Amygdala (tissue), 56 donors: Measurements from ENCODE around the gene INSR.
A peak's percentile ranks its signal among the peaks of the same experiment; 100 is the strongest.
"Not testable (repeated sequence)": the region's sequence is repeated elsewhere in the genome, so short reads cannot be mapped to it uniquely, and the experiment has no call there.

Experiments
- DNase-seq, 56 donors: peaks; one replicate each; lab custom pipeline; 2025; lab: John Stamatoyannopoulos, UW

INSR gene

DNA sequence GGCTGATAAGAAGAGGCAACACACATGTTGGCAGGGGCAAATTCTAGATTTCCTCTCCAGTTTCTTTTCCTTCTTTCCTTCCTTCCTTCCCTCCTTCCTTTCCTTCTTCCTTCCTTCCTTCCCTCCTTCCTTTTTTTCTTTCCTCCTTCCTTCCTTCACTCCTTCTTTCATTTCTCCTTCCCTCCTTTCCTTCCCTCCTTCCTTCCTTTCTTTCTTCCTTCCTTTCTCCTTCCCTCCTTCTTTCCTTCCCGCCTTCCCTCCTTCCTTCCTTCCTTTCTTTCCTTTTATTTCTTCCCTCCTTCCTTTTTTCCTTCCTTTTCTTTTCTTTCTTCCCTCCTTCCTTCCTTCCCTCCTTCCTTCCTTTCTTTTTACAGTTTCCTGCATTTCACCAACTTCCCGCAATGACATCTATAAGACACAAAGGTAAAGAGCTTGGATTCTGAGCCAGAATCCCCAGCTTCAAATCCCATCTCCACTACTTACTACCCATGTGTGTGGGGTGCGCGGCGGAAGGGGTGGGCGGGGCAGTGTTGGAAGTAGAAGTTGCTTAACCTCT lies 35.3 kb downstream of the INSR start:
- DNase-seq: no peak

DNA sequence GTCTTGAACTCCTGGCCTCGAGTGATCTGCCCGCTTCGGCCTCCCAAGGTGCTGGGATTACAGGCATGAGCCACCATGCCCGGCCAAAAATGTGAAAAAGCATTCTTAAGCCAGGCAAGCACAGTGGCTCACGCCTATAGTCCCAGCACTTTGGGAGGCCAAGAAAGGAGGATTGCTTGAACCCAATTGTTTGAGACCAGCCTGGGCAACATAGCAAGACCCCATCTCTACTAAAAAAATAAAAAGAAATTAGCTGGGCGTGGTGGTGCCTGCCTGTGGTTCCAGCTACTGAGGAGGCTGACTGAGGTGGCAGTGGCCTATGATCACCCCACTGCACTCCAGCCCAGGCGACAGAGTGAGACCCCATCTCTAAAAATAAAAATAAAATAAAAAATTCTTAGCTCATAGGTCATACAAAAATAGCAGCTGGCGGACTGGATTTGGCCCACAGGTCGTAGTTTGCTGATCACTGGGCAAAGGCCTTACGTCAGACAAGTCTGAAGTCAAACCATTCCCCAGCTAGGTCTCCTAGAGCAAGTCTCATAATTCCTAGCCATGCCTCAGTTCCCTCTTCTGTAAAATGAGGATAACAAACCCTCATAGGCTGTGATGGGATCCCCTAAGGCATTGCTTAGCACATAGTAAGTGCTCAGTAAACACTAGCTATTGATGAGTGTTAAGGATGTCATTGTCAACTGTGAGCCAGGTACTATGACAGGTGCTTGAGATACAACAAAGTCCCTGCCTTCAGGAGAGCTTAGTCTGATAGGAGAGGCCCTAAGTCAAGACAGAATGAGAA lies 36.0 kb downstream of the INSR start:
- DNase-seq: no peak

DNA sequence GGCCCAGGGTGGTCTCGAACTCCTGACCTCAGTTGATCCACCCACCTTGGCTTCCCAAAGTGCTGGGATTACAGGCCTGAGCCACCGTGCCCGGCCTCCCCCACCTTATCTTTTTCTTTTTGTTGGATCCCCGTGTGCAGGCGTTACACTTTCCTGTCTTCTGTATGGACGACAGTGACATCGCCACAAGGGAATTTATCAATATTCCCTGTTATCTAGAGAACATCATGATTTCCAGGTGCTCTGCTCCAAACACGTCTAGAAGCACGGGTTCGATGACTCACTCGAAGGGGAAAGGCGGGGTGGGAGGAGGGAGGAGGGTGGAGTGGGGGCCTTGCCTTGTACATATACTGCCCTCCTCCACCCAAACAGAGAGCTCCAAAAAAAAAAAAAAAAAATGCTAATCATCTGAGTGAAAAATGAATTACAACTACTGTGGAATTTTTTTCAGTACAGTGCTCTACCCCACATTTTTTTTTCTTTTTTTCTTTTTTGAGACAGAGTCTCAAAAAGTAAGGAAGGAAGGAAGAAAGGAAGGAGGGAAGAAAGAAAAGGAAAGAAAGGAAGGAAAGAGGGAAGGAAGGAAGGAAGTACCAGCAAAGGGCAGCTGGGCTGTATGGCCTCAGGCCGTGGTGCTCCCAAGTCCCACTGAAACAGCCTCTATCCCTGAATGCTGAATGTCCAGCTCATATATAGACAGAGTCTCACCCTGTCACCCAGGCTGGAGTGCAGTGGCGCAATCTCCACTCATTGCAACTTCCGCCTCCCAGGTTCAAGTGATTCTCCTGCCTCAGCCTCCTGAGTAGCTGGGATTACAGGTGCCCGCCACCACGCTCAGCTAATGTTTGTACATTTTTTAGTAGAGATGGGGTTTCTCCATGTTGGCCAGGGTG lies 36.8 kb downstream of the INSR start:
- no peak for DNase-seq

DNA sequence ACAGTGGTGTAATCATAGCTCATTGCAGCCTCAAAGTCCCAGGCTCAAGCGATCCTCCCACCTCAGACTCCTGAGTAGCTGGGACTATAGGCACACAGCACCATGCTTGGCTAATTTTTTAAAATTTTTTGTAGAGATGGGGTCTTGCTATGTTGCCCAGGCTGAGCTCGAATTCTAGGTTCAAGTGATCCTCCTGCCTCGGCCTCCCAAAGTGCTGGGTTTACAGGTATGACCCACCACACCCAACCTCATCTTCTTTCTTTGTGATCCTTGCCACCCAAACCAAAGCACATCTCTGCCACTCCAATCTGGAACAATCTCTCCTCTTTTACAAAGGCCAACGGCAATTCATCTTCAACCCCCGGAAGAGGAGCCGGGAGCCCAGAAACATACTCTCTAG lies 38.6 kb downstream of the INSR start:
- no peak for DNase-seq

DNA sequence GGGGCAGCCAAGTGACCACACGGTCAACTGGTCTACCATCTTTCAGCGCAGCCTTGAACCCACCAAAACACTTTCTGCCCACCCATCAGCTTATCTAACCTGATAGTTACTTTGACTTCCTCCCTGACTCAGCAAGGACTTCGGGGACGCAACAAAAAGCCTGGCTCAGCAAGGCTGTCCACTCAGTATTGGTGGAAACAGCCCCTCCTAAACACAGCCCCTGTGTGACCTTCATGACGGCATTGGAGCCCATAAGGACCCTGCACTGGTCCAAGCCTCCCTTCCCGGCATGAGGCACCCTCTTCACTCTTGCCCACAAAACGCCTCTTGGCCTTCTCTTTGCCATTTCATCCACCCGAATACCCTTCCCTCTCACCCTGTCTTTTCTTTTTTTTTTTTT lies 39.1 kb downstream of the INSR start:
- DNase-seq: no peak

DNA sequence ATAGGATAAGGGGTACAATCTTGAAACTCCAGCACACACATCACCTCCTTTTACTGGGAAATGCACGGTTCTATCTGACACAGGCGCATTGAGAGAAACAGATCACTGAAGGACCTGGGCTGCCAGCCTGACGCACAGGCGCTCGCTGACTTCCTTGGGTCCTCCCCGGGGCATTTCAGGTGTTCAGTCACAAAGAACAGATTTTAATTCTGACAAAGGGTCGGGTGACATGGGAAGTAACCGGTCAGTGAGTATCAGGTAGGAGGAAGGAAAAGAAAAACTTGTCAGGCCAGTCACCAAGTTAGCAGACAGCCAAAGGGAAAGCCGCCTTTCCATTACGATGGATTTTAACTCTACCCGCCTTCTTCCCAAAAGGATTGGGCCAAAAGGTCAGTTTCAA lies 39.6 kb downstream of the INSR start:
- no peak for DNase-seq

DNA sequence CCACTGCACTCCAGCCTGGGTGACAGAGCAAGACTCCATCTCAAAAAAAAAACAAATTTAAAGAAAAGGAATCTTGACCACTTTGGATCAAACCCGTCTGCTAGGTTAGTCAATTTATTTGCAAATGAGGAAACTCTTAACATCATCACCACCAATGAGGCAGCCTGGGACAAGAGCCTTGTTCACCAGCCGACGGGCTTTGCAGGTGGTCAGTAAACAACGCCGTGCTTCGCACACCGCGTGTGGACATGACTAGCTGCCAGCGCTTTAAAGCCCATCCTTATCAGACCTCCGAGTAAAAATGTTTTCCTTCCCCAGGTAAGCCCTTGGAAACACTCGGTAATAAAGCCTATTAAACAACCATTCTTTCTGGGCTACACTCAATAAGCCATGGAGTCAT lies 41.9 kb downstream of the INSR start:
- DNase-seq: no peak

DNA sequence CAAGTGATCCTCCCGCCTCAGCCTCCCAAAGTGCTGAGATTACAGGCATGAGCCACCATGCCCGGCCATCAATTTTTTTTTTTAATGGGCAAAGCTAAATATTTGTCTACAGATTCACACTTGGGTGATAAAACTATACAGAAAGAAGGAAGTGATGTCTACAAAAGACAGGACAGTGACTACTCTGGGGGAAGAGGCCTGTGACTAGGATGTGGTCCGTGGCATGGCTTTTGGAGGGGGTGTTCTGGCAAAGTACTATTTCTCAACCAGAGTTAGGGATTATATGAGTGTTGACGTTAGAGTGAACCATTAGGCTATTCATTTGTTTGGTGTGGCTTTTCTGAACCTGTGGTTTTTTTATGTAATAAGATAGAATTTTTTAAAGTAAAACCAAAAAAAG lies 42.7 kb downstream of the INSR start:
- DNase-seq: no peak

DNA sequence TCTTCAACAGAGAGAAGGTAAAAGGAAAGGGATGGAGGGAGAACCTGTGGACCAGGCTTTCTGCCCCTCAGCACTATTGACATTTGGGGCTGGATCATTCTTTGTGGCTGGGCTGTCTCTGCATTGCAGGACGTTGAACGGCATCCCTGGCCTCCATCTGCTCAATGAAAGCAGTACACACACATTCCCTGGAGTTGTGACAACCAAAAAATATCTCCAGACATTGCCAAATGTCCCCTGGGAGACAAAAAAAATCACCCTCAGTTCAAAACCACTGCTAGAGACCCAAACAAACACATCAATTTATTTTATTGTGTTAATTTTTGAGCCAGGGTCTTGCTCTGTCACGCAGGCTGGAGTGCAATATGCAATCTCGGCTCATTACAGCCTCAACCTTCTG lies 43.3 kb downstream of the INSR start:
- no peak for DNase-seq

DNA sequence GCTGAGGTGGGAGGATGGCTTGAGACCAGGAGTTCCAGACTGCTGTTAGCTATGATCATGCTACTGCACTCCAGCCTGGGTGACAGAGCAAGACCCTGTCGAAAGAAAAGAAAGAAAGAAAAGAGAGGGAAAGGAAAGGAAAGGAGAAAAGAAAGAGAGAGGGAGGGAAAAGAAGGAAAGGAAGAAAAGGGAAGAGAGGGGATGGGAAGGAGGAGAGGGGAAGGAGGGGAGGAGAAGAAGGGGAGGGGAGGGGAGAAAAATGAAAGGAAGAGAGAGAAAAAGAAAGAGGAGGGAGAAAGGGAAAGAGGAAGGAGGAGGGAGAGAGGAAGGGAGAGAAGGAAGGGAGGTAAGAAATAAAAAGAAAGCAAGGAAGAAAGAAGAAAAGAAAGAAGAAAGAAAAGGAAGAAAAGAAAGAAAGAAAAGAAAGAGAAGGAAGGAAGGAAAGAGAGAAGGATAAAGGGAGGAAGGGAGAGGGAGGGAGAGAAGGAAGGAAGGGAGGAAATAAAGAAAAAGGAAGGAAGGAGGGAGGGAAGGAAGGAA lies 44.1 kb downstream of the INSR start:
- no peak for DNase-seq

DNA sequence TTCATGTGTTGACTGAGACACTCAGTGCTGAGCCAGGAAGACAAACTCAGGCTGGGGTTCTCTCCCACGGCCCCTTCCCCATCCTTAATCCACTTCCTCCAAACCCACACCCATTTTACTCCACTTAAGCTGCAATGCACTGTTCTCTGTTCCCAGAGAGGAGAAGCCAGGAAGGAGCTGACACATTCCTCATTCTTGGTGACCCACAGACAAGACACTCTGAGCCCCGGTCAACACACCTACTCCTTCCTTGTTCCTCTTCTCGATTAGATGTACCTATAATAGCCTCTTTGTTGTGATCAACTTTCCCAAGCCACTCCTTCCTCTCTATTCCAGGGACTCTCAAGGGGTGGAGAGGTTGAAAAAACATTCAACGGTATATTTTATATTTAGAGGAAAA lies 47.1 kb downstream of the INSR start:
- DNase-seq: no peak

DNA sequence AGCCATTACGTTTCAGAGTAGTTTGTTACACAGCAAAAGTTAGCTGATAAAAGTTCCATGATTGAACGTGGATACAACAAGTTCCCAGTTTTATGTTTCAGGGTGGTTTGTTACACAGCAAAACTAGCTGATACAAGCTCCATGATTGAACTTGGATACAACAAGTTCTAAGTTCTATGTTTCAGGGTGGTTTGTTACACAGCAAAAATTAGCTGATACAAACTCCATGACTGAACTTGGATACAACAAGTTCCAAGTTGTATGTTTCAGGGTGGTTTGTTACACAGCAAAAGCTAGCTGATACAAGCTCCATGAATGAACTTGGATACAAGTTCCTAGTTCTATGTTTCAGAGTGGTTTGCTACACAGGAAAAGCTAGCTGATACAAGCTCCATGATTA lies 47.6 kb downstream of the INSR start:
- DNase-seq: no peak

DNA sequence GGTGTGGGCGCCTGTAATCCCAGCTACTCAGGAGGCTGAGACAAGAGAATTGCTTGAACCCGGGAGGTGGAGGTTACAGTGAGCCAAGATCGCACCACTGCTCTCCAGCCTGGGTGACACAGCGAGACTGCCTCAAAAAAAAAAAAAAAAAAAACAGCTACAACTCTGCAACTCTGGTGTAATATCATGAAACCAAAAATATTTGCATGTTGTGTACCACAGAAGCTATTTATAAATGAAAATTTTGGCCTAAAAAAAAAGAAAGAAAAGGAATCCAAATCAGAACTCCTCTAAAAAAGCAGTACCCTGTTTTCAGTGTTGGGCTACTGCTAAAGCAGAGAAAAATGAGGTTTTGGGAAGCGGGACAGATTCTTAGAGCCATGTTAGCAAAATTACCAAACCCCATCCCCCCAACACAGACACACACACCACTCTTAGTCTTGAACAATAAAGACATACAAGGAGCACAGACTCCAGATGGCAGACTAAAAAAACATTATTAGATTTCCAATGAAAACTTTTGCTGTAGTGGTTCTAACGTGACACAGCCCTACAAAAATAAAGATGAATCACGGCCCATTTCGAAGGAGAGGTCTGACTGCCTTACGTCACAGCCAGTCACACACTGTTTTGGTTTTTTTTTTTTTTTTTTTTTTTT lies 51.5 kb downstream of the INSR start:
- DNase-seq: peak in 2 of 56 donors; percentile 9 to 17

DNA sequence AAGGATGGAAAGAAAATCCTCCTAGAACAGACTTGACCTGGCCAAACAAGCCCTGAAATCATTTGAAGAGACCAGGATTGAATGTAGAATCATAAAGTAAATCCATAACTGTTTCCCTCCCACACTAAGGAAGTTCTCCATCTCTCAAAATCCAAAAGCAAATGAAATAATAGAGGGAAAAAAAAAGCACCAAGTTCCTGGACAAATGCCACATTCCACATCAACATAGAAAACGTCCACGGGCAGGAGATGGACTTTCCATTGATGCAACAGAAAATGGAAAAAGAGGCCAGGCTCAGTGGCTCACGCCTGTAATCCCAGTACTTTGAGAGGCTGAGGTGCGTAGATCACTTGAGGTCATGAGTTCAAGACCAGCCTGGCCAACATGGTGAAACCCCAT lies 56.2 kb downstream of the INSR start:
- no peak for DNase-seq

DNA sequence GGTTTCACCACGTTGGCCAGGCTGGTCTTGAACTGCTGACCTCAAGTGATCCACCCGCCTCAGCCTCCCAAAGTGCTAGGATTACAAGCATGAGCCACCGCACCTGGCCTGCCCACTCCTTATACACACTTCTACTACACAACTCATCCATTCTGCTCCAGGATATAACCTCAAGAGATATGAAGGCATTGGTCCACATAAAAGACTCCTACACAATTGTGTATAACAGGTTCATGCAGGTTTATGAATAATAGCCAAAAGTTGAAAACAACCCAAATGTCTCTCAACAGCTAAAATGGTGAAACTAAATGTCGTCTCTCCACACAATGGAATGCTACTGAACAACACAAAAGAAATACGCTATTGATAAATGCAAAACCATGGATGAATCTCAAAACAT lies 58.1 kb downstream of the INSR start:
- no peak for DNase-seq

DNA sequence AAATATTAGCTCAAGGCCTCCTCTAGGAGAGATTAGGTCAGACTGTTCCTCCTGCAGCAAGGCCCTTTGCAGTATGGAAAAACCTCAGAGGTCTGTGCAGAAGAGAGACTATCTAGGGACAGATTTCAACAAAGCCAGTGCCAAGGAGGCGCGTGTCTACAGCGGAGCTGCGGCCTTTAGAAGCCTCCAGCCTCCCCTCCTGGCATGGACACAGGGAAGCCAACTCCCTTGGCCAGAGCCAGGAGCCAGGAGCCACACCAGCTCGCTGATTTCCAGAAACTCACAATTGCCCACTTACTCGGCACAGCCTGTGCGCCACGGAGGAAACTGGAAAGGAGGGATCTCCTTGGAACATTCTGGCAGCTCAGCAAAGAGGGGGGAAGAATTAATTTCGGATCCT lies 63.4 kb downstream of the INSR start:
- DNase-seq: peak in 41 of 56 donors; percentile 1 to 64 (median 26)

DNA sequence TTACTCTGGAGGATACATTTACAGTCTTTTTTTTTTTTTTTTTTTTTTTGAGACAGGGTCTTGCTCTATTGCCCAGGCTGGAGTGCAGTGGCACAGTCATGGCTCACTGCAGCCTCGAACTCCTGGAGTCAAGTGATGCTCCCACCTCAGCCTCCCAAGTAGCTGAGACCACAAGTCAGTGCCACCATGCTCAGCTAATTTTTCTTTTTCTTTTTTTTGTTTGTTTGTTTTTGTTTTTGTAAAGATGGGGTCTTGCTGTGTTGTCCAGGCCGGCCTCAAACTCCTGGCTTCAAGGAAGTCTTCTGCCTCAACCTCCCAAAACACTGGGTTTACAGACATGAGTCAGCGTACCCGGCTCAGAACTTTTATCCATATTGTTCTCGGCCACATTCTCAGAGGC lies 64.5 kb downstream of the INSR start:
- DNase-seq: no peak

DNA sequence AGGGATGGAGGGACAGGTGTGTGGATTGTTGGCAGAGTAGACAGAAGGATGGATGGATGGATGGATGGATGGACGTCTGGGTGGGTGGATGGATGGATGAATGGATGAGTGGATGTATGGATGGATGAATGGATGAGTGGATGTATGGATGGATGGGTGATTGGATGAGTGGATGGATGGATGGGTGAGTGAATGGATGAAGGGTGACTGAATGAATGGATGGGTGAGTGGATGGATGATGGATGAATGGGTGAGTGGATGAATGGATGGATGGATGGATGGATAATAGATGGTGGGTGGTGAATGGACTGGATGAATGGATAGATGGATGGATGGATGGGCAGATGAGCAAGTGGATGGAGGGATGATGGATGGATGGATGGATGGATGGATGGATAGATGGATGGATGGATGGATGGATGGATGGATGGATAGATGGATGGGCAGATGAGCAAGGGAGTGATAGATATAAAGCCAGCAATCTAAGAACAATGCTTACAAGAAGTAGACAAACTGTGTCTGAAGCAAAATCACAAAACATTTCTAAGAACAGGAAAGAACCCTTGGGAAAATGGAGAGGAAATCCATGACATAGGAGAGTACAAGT lies 65.2 kb downstream of the INSR start:
- no peak for DNase-seq

DNA sequence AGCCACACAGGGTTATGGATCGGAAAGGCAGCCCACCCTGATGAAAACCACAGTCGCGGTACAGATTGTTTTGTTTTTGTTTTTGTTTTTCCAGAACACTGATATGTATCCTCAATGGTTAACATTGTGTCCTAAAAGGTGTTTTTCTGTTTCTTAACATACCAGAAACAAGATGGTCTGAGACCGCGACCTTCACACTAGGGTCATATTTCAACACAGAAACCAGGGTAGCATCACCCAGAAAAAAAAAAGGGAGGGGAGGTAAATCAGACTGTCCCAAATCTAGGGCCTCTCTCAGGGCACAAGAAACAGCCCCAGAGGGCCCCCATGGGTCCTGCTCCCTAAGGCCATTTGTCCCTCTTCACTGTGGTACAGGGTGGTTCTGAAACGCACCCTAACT lies 66.5 kb downstream of the INSR start:
- no peak for DNase-seq

DNA sequence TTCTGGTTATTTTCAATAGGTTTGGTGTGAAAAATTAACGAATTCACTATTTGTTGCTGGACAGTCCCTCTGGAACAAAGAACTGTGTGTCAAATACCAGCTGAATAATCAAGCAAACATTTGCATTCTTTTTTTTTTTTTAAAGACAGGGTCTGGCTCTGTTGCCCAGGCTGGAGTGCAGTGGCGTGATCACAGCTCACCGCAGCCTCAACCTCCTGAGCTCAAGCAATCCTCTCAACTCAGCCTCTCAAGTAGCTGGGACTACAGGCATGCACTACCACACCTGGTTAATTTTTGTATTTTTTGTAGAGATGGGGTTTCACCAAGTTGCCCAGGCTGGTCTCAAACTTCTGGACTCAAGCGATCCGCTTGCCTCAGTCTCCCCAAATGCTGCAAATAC lies 67.1 kb downstream of the INSR start:
- not testable (repeated sequence) for DNase-seq
